Iris pigment epithelial cell (primary cell): ENCODE data around the gene RAB8B.

Experiments
- DNase-seq: peaks from one replicate; pipeline ENCODE4 v3.0.0-alpha.2; 2011; ENCODE audit warnings: low read depth

Gene RAB8B

DNA sequence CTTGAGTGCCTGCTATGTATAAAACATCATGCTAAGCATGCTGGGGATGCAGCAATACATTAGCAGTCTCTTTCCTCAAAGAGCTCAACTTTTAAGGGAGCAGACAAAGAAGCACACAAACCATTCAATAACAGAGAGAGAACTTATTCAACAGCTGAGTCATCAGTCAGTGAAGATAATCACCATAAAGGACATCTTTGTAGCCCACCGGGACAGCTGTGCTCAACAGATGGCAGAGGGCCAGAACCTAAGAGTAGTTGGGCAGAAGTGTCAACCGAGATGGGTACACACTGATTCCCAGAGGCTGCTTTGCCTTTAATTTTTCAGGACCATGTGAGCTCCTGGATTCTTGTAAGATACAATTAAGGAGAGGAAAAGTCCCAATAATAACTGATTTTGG lies 4.2 kb upstream of the RAB8B start:
- no peak for DNase-seq

DNA sequence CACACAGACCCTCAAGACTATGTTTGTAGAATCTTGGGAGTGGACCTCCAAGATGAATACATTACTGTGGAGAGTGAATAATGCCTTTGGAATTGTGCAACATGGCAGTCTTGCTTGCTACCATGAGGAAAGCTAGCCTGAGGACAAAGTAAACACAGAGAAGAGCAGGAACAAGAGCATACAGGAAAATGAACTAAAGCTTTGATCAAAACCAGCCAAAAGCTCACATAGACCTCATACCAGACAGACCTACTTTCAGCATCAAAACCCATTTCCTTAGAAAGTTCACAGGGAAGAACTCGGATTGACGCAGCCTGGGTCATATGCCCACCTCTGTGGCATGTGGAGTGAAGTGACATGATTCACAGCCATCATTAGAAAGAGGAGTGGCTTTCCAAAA lies 3.3 kb upstream of the RAB8B start:
- peak; percentile 84 for DNase-seq

DNA sequence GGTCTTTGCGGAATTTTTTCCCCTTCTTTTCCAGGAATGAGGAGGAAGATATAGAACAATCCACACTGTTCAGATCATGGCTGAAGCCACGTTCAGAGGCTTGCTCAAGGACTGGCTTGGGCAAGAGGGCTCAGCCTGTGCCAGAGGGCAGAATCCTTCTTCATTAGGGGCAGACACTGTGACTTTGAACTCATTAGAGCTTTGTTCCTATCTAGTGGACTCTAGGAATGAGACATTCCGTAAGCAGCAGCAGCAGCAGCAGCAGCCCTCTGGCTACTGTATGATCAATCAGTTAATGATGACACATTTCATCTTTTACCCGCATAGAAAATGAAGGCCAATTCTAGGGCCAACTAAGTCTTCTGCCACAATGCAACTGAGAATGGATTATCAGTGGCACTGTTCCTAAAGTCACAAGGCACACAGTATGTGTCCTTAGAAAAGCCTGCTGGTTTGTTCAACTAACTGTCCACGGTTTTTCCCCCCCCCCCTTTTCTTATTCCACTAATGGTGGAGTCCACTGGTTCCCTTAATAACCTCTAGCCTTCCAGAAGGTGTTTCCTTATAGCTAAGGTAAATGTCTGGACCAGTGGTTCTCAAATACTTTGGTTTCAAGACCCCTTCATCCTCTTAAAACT lies 1.7 kb upstream of the RAB8B start:
- no peak for DNase-seq

DNA sequence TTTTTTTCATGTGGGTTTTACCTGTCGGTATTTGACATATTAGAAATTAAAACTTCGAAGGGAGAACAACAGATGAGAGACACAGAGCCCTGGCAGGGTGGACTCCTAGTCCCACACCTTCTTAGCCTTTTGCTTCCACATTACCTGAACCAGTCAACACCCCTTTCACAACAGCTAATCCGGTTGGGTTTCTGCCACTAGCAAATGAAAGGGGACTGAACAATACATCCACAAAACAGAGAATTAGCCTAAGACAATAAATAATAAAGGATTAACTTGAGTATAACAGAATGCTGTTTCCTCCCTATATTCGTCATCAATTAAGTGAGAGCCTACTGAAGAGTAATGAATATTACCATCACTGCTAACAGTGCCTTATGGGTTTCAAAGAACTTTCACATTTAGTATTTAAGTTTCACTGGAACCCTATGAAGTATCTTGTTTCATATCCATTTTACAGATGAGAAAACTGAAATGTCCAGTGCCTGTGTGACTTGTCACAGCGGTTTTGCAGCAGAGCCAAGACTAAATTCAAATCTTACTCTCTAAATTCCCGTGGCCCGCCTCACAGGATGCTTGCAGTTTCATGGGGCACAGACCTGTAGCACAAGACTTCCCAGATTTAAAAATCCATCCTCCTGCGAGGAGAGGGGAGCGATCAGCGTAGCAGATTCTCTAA lies 1.0 kb upstream of the RAB8B start:
- no peak for DNase-seq

DNA sequence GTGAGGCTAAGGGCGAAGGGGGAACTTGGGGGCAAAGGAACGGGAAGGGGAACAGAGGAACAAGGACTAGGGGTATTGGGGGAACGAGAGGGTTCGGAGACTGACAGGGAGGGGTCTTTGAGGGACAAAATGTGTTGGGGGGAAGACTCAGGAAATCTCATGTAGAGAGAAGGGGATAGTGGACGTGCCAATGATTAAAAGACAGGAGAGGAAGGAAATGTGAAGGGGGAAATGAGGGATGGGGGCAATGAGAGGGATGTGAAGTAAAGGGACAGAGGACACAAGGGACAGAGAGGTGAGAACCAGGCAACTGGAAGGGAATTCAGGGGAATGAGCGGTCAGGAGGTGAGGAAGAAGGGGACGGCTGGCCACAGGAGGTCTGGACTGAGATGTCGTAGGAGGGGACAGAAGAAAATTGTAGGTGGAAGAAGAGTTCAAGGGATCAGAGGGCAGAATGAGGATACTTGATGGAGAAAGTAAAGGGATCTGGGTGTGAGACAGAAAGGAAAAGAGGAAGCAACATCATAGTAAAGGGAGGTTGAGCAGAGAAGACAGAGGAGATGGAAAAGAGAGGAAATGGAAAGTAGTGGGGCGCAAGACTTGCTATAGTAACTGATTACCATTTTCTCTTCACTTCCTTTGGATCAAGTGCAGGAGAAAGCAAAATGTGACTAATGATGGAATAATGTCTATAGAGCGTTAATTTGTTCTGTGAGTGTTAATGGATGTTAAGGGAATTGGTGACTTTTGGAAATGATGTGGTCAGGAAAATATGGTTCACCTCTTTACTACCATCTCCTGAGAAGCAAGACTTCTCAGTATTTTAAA lies 749 bp downstream of the RAB8B start:
- DNase-seq, result peak; percentile 28

DNA sequence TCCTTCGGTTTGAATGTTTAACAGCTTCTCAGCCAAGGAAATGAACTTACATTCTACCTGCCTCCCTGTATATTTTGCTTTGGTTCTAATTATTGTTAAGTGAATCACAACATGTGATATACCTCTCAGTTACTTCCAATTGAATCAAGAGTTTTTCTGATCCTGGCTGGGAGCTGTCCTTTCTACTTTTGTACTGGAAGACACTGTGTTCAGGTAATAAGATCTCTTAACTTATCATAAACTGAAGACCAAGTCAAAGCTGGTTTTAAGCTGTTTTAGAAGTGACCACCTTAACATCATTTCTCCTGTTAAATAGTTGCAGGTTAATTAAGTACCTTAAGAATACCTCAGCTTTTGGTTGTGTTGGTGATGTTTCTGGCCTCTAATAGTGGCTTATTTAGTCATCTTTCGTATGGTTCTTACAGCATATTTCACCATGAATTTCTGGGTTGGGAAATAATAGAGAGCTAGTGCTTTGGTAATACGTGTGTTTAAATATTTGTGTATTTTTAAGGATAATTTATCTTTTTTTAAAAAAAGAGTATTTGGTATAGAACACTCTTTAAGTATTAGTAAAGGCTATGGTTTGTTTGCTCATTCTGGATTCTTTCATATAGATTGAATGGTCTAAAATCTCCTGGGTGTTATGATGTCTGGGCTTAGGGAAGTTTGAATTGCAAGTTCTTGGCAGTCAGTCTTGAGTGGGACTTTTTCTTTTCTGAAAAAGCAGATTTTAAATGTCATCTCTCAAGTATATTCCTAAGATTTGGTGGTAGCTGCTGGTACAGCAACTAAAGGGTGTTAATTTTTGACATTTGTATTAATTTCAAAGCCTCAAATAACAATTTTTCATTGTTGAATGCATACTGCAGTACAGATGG lies 1.6 kb downstream of the RAB8B start:
- peak; percentile 47 for DNase-seq

DNA sequence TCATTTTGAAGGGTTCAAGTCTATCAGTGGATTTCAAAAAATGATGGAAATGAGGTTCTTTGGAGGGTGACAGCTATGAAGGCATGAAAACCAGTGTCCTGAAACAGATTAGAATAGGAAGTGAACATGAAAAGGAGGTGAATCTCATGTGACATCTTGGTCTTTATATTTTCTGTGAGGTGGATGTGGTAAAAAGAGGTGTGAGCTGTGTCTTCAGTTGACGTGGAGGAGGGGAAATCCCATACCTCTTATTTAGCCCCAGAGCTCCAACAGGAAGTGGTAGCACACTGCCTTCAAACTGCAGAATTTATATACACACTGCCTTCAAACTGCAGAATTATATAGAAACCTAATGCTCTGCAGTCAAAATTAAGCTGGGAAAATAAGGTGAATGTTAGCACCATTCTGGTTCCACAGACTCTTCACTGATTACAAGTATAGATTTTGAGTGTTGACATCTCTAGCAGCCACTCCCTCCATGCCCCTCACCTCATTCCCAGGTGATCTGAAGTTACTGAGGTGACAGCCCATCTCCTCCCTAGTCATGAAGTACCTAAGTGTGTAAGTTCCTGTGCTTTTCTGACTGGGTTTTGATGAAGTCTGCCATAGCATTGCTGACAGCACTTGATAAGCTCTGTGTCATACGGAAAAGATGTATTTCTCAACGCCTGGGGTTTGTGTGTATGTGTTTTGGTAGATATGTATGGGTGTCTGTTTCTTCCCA lies 2.7 kb downstream of the RAB8B start:
- peak; percentile 52 for DNase-seq

DNA sequence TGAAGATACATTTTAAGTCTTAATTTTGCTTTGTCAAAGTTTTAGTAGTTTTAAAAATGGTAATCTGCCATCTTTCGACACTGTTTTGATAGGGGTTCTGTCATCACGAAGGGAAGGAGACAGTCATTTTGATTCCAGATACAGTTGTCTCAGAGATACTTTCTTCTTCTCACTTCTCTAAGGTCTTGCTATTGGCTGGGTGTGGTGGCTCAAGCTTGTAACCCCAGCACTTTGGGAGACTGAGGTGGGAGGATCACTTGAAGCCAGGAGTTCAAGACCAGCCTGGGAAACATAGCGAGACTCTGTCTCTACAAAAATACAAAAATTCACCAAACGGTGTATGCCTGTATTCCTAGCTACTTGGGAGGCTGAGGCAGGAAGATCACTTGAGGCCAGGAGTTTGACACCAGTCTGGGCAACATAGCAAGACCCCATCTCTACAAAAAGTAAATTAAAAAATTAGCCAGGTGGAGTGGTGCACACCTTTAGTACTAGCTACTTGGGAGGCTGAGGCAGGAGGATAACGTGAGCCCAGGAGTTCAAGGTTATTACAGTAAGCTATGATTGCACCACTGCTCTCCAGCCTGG lies 3.3 kb downstream of the RAB8B start:
- no peak for DNase-seq

DNA sequence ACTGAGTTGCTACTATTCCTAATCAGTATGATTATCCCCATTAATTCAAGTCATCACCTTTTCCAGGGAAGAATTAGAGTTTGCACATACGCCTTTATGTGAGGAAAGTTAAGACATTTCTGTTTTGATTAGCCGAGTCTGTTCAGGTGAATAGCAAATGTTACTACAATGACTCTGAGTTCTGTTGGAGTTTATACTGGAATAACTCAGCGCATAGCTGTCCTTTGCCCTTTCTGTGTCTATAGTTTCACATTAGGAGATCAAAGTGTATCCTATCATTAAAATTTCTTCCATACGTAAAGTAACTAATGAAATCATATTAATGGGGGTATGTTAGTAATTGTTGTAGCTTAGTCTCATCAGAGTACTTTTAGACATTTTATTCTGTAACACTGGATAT lies 4.9 kb downstream of the RAB8B start:
- no peak for DNase-seq

DNA sequence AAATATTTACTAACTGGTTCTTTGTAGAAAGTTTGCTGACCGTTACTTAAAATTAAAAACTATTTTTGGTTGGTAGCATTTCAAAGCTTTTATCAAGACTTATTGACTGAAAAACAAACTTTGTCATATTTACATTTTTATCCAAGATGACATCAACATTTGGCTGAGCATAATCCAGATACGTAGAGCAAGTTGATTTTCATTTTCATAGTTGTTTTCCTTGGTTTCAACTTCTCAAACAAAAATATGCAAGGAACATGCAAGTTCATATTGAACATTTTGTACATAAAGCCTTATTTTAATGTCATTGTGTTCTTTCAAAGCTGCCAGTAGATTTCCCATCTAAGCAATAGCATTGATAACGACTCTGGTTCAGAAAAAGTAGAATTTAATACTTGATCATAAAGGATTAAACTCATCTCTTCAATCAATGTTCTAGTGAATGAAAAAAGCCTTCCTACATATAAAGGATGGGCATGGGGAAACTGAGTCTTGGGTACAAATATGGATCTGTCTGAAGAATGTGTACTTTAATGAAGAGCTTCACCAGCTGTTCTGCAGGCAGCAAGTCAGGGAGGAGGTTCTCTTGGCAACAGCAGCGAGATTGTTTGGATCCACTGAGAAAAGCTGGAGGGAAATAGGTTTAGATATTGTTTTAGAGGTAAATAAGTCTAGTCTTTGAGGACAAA lies 5.6 kb downstream of the RAB8B start:
- no peak for DNase-seq

DNA sequence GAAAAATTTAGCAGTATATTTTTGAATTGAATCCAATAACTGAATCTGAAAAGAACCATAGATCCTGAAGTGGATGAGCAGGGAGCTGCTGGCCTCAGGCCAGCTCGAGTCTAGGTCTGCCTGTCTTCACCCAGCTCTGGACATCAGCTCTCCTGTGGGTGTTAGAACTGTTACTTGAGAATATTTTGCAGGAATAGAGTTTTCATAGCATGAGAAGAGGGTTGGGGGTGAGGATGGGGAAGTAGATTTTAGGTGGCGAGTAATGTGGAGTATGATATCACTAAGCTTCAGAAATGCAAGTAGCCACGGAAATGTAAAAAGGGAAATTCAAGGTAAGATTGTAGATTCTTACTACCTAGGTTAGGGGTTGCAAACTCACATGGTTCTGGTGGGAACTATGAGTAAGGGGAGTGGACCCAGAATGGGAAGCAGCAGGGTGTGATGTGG lies 6.2 kb downstream of the RAB8B start:
- no peak for DNase-seq

DNA sequence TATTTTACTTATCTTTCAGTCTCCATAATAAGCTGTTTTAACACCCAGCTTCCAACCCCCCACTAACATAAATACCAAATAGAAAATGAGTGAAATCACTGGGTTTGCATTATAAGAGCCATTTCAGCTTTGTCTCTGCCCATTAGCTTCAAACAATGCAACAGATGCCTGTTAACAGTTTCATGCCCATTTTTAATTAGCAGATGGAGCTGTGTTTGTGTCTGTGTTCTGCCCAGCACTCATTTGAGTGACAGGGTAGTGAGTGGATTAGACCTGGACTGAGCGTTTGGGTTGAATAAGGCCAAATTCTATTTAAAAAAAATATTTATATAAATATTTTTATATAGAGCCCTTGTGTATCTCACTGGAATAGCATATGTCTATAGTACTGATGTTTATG lies 7.4 kb downstream of the RAB8B start:
- DNase-seq, result no peak

DNA sequence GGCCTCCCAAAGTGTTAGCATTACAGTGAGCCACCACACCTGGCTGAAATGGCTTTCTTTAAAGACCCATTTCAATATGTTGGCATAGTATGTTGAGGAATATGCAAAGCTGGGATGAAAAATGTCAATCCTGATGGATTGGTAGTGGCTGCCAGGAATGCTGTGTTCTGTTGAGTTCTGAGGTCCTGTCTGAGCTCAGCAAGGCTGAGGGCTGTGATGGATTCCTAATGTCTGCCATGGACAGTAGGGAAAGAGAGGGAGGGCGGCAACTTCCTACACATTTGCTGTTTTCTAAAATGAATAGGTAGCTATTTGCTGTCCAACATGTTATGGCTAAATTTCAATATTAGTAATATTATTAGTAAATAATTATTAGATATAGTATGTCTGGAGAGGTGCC lies 8.2 kb downstream of the RAB8B start:
- no peak for DNase-seq

DNA sequence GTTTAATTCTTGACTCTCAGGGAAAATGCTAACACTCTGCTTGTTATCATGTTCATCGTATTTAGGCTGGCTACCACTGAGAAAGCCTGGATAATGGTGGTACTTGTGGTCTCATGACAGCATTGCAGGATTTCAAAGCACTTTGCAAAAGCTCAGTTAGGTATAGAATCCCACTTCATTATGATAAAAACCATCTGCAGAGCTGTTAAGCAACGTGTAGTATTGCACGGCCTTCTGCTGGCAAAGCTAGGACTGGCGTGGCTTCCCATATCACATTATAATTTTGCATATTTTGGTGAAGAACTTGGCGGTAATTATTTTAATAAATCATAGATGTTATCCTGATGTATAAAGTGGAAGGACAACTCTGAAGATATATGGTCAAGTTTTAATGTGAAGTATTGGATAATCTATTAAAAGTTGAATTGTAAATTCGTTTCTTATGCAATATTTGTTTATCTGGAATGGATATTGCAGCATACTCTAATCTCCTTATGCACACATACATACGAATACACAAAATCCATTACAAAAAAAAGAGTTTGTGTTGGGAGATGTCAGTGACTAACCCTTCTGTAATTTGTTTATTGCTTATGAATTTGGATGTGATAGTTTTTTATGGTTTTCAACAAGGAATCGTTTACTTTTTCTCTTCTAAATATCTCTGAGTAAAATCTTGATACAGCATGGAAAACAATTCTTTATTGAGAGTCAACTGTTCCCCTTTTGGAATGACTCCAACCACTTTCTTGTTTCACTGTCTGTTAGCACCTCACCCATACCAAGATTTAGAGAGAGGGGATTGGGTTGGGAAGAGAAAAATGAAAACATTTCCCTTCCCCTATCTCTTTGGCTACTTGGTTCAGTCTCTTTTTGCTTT lies 9.2 kb downstream of the RAB8B start:
- DNase-seq, result peak; percentile 77

DNA sequence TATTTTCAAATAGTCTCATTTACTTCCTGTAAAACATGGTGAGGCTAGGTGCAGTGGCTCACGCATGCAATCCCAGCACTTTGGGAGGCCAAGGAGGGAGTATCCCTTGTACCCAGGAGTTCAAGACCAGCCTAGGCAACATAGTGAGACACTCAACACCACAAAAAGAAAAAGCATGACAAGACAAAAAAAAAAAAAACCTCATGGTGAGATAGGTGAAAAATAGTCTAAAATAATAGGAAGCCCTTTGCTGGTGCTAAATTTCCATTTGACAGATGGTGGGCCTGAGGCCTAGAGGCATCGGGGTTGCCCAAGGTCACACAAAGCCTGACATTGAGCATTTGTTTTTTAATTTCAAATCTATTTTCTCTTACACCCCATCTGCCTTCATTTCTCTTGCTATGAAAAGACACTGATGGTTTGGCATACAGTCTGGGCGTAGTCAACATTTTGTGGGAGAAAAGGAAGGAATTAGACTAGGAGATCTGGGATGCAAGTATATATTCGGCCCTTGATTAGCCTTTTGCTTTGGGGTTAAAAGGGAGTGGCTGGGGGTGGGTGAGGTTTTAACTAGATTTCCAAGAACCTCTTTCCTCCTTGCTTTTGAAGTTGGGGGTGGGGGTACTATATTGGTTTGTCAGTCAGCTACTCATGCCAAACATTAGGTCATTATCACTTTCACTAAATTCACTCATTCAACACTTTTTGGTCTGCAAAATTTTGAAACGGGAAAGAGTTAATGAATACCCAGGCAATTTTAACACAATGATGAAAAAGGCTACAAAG lies 11.3 kb downstream of the RAB8B start:
- no peak for DNase-seq

DNA sequence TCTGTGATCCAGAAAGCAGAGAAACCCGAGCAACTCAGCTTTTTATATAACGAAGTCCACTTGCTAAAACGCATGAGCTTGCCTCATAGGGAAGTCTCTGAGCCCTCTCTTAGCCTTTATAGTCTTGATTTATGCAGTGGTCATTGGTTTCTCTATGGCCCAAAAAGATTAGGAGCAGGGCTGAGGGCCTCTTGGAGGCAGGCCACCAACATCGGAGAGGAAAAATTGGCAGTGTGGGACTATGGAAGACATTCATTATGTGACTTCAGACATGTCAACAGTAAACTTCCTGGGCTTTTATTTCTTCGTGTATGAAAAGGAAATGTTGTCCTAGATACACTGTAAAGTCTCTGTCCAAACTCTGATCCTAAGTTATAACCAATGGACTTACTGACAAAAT lies 13.5 kb downstream of the RAB8B start:
- no peak for DNase-seq

DNA sequence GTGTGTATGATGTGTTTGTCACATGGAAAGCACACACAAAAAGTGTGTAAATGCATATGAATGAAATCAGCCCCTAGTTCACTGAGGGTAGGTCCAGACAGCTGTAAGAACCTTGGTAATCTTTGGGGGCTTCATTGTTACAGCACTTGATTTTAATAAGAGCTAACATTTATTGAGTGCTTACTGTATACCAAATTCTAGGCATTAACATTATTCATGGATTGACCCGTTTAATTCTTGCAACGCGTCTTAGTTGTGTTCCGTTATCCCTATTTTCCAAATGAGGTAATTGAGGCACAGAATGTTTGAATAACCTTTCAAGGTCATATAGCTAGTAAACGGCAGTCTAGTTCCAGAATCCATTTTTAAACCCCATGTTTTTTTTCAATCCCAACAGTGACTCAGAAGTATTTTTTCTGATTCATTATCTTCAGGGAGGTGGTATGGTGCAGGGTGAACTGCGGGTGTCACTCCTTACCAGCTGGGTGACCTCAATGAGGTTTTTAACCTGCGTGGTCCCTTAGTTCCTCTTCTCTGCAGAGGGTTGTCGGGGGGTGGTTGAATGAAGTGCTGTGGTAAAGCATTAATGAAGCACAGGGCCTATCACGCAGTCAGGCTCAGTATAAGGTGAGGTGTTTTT lies 14.2 kb downstream of the RAB8B start:
- peak; percentile 61 for DNase-seq

DNA sequence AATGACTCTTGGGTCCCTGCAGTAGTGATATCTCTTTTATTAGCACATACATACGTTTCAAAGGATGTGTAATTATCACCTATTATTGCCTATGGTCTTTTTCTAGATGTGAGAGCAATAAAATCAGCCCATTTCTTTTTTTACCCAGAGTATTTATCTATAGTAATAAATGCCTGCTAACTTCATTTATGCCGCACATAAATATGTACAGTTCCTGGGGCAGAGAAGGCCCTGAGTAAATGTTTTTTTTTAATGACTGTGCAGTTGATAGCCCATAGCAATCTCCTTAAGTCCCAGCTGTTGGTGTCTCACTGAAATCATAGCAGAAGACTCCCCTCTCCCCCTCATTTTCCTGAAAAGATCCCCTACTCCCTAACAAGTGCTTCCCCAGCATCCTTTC lies 16.7 kb downstream of the RAB8B start:
- DNase-seq, result no peak
